GM19025 (cell line): ENCODE data around the gene ORC3.
A peak's percentile ranks its signal among the peaks of the same experiment; 100 is the strongest.

ENCODE experiments used
- ATAC-seq: cut with Tn5 transposase; IDR thresholded peaks from one replicate; pipeline ENCODE4 v1.9.1; 2021; ENCODE audit warnings: mild to moderate bottlenecking, low read depth, moderate library complexity; ENCODE audit not compliant: unreplicated experiment

The ORC3 gene

DNA sequence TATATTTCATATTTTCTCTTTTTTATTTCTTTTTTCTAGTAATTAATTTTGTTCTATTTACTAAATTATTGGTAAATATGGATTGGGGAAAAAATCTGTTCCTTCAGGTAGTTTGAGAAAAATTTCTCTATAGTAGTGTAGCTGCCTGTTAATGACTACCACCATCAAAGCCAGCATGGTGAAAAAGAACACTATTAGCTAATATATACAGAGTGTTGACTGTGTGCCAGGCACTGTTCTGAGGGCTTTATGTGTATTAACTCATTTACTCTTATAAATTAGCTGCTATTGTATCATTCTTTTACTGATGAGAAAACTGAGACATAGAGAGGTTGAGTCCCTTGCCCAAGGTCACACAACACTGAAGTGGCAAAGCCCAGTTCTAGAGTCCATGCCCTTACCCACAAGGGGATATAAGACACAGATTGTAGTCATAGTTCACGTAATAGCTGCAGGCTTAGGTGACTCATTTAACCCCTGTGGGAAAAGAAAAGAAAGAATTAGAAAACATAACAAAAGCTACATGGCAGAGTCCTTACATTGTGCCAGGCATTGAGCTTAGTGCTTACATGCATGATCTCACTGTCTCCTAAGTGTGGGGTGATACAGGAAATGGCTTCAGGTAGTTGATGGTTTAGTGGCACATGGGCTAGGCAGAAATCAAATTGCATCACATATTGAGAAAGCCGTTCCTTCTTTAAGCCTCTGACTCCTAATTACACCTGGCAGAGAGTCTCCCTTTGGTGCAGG is 124.3 kb downstream of the ORC3 start:
- peak; percentile 68 for ATAC-seq
